Left ventricle myocardium inferior (tissue), 1 donor: Measurements from ENCODE around the gene PCNA. TPM values are rescaled to one million over a fixed set of nuclear protein-coding genes. Genes with fewer than 3 reads are reported as not detected.

Experiments
- DNase-seq: peaks from one replicate; pipeline ENCODE4 v3.0.0-alpha.2; 2020
- H3K27ac ChIP-seq: fragments of 200-600 bp; replicated peaks from 2 replicates; pipeline ENCODE4 v1.8.0; 2021
- H3K27me3 ChIP-seq: fragments of 200-600 bp; 2 replicates; pipeline ENCODE4 v1.8.0; 2021; ENCODE audit warnings: low read depth
- H3K36me3 ChIP-seq: fragments of 200-600 bp; 2 replicates; pipeline ENCODE4 v1.8.0; 2021
- H3K4me1 ChIP-seq: fragments of 200-600 bp; 2 replicates; pipeline ENCODE4 v1.8.0; 2021
- H3K4me3 ChIP-seq: fragments of 200-600 bp; 2 replicates; pipeline ENCODE4 v1.8.0; 2021; ENCODE audit warnings: mild to moderate bottlenecking, moderate library complexity
- H3K9me3 ChIP-seq: fragments of 200-600 bp; replicated peaks from 2 replicates; pipeline ENCODE4 v1.8.0; 2021
- intact Hi-C: fragments of 100-400 bp; cut with micrococcal nuclease; formaldehyde crosslinking; loops from one replicate; pipeline ENCODE4 v1.11.0; 2022
- total RNA-seq: library from RNA; stranded (reverse); fragmentation: NEBNext Ultra II Directional; extraction: Animal tissue kit (Norgen Biotek cat#: 25700); gene quantifications from one replicate; pipeline ENCODE4 v1.2.1, GENCODE V29; 2021
- TF ChIP-seq, protein P1 (sequence below): fragments of 200-600 bp; IDR thresholded peaks from 2 replicates; pipeline ENCODE4 v1.8.0; 2021; ENCODE audit warnings: antibody characterized with exemption, mild to moderate bottlenecking, borderline replicate concordance
- donor health status: DM: no; HTN: yes; CAD: no; lungs with severe emphysema.

The PCNA gene
- total RNA-seq, 1 donor from 2014 or later: 28.0 TPM

GRCh38 chr20:5140195-5140594 is 20.4 kb upstream of the PCNA start:
- Histone ChIP-seq H3K4me3 (no peak overlapping the region), H3K4me1 (peaks cover 95% of the 10 kb centered on the region), H3K27me3 (no peaks in the 10 kb centered on the region), H3K27ac (peak overlapping the region; percentile 51), H3K36me3 (peaks cover 3% of the 10 kb centered on the region), H3K9me3 (no peaks in the 10 kb centered on the region)
- intact Hi-C loops: no loop called here
- DNase-seq: no peak
- TF ChIP-seq, protein P1, sequence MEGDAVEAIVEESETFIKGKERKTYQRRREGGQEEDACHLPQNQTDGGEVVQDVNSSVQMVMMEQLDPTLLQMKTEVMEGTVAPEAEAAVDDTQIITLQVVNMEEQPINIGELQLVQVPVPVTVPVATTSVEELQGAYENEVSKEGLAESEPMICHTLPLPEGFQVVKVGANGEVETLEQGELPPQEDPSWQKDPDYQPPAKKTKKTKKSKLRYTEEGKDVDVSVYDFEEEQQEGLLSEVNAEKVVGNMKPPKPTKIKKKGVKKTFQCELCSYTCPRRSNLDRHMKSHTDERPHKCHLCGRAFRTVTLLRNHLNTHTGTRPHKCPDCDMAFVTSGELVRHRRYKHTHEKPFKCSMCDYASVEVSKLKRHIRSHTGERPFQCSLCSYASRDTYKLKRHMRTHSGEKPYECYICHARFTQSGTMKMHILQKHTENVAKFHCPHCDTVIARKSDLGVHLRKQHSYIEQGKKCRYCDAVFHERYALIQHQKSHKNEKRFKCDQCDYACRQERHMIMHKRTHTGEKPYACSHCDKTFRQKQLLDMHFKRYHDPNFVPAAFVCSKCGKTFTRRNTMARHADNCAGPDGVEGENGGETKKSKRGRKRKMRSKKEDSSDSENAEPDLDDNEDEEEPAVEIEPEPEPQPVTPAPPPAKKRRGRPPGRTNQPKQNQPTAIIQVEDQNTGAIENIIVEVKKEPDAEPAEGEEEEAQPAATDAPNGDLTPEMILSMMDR: no peak

GRCh38 chr20:5136096-5136495 is 16.3 kb upstream of the PCNA start:
- peaks cover 95% of the 10 kb centered on the region for H3K4me1 ChIP-seq
- no peaks in the 10 kb centered on the region for H3K9me3 ChIP-seq
- intact Hi-C loops: no loop called here
- DNase-seq: no peak
- H3K27me3 ChIP-seq: no peaks in the 10 kb centered on the region
- TF ChIP-seq, protein P1: no peak
- H3K27ac ChIP-seq: peak overlapping the region; percentile 81
- H3K4me3 ChIP-seq: peak overlapping the region; percentile 29
- H3K36me3 ChIP-seq: peaks cover 14% of the 10 kb centered on the region

DNA sequence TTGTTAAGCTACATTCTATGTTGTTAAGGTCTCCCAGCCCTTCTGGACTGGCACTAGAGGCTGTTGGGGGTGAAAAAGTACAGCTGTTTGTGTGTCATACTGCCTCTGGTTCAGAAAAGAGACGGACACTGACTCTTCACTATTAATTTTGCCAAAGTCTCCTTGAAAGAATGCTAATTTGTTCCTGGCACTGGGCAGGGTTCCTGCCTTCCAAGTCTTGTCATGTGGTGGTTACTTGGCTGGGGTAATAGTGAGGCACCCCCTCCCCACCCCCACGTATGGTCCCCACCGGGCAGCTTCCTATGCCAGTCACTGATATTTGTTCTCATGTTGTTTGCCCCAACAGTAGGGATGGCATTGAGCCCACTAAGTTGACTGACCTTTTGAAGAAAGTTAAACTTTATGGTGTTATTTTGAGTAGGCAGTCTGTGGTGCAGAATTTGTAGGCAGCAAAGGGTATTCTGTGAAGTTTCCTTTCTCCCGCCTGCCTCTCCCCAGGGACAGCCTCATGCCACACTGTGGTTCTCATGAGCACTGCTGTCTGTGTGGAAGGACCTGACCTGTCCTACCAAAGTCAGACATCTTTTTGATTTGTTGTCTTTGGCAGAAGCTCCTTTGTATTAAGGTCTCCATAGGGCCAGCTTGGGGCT is 15.7 kb upstream of the PCNA start:
- DNase-seq: no peak
- peak overlapping the region; percentile 29 for H3K4me3 ChIP-seq
- peak overlapping the region; percentile 81 for H3K27ac ChIP-seq
- intact Hi-C loops: no loop called here
- no peaks in the 10 kb centered on the region for H3K9me3 ChIP-seq
- peaks cover 14% of the 10 kb centered on the region for H3K36me3 ChIP-seq
- TF ChIP-seq, protein P1: peak; percentile 27
- H3K4me1 ChIP-seq: peaks cover 95% of the 10 kb centered on the region
- H3K27me3 ChIP-seq: no peaks in the 10 kb centered on the region

DNA sequence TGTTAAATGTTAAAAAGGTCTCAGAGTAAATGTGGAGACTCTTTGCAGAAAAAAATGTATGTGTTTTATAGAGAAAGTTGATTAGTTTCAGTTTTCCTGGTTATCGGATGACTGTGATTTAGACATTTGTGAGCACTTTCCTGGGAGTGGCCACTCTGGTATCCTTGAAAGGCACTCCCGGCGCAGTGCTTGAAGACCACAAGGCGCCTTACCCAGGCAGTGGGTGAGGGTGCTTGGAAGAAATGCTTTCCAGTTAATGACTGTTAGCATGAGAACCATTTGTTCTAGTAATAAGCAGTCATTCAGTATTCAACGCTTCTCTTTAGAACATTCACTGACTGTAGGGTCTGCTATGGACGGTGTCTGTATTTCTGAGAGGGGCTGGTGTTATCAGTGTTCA is 14.2 kb upstream of the PCNA start:
- H3K27ac ChIP-seq: peak overlapping the region; percentile 81
- no peak for DNase-seq
- TF ChIP-seq, protein P1: no peak
- no peak overlapping the region for H3K4me3 ChIP-seq
- H3K9me3 ChIP-seq: no peaks in the 10 kb centered on the region
- H3K36me3 ChIP-seq: peaks cover 14% of the 10 kb centered on the region
- peaks cover 95% of the 10 kb centered on the region for H3K4me1 ChIP-seq
- intact Hi-C loops: no loop called here
- no peaks in the 10 kb centered on the region for H3K27me3 ChIP-seq

DNA sequence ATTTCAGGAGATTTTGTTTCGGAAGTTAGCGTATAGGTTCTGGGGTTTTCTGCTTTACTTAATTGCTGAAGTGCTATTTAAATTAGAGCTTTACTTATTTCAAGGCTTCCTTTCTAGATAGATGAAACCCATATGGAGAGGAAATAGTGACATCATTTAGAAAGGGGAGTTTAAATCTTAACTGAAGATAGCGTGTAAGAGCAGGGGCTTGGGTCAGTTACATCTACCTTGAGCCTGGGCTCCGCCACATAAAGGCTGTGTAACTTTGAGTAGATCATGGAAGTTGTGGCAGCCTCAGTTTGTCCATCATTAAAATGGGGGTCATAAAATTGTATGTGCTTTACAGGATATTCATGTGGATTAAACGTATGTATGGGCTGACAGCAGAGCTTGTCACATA is 11.7 kb upstream of the PCNA start:
- Histone ChIP-seq H3K9me3 (no peaks in the 10 kb centered on the region), H3K27me3 (no peaks in the 10 kb centered on the region), H3K27ac (peak overlapping the region; percentile 97), H3K4me1 (peaks cover 97% of the 10 kb centered on the region), H3K4me3 (peak overlapping the region; percentile 46), H3K36me3 (peaks cover 11% of the 10 kb centered on the region)
- TF ChIP-seq, protein P1: no peak
- intact Hi-C loops: no loop called here
- DNase-seq: no peak
